DMS53 treated with DMSO at 0.1 percent for 48 hours (cell line): ENCODE measurements around the gene LRRC18.

Source experiments
- DNase-seq: peaks from one replicate; lab custom pipeline; 2025; ENCODE audit not compliant: unreplicated experiment; lab: John Stamatoyannopoulos, UW

LRRC18 gene

GRCh38 chr10:48939790-48940325, at the start of gene LRRC18:
Gene LRRC18 (minus strand): TSS chr10:48939840. CDS start chr10:48914155, 25,685 bp downstream.
- DNase-seq, result no peak

DNA sequence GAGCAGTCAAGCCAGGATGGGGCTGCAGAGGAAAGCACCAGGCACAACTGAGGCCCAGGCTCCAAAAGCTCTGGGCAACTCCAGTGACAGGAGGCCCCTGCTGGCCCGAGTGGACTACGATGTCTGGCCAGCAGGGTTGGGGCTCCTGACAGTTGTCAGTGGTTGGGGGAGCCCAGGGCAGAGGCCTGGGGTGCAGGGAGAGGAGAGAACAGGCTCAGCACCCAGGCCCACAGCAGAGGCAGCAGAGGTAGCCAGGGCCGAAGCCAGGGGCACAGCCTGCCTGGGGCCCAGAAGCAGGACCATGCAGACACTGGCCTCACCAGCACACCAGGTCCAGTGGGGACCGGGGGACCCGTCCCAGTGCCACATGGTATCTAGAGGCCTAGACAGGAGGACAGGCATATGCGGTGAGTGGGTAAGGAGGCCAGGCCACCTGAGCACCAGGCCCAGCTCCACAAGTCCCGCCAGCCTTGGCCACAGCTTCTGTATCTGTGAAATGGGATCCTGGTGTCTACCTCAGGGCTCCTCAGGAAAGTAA, 46.0 kb upstream of the LRRC18 start:
- DNase-seq, result no peak

DNA sequence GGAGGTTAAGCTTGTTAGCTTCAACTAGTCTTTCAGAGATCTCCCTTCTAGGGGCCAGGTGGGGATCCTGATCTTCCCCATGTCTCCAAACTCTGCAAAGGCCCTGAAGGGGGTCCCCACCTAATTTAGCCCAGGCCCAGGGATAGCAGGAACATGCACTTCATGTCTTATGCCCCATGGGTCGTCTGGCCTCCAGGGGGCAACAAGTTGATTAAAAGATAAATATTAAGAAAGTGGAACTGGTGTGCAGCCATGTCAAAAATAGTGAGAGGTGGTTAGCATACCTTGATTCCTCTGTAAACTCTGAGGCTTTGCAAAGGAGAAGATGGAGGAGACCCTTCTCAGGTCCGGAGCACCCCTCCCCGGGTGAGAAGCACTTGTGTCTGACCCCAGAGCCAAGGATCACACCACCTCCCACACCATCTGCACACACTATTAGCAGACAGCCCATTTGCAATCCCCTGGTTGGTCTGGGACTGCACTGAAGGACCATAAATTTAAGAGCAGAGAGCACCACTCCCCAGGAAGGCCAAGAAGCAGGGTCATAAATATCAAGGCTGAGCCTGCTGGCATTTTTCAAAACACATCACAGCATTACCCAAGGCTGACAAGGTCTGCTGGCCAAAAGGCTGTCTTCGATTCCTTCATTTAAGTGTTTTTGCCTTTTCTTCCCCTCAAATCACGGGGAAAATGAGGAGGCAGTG, 44.2 kb upstream of the LRRC18 start:
- DNase-seq, result no peak

DNA sequence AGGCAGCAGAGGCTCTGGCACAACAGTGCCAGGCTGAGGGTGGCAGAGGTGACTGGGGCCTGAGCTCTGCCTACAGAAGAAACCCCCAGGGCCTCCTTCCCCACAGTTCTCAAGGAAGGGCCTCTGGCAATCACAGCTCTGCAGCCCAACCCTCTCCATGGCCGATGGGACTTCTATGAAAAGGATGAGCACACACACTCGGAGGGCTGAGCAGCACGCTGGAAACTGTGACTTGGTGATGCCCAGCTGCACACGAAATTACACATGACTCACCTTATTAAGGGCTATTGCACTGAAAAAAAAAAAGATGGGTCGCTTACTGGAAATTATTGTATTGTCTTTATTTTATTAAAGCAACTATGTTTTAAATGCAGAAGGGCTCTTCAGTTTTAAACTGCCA, 42.9 kb upstream of the LRRC18 start:
- DNase-seq, result no peak

- peak; percentile 66 for DNase-seq
Observed at GRCh38 chr10:48981310-48981907, 41.8 kb upstream of the LRRC18 start.

DNA sequence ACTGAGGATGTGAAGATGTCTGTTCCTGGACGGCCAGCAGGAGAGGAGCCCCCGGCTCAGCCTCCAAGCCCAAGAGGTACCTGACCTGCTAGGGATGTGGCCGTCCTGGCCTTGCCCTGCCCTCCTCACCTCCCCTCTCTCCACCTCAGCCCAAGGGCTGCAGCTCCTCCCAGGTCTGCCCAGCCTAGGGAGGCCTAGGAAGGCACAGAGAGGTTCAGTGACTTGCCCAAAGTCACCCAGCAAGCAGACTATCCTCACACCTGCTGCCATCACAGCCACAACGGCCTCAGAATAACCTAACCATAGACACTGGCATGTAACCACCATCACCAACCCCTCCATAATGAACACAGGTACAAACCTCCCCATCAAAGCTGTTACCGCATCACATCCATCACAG, 38.7 kb upstream of the LRRC18 start:
- DNase-seq, result no peak

DNA sequence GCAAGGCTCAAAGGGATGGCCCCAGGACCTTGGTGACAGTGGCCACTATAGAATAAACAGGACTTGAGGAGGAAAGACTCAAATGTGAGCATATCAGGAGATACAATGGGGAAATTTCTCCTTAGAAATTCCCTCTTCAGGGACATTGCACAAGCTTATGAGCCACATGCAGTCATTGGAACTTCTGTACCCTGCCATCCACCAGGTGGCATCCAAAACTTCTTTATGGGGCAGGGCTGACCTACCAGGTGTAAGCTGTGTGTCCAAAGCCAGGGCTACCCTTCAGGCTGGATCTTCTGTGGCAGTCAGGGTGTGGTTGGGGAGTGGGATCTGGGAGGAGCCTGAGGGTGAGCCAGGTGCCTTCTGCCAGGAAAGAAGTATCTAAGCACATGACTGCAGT, 36.6 kb upstream of the LRRC18 start:
- DNase-seq, result no peak

- DNase-seq, result no peak
Observed at GRCh38 chr10:48974510-48975156, 35.0 kb upstream of the LRRC18 start.

- DNase-seq, result no peak
Observed at GRCh38 chr10:48973065-48973464, 33.4 kb upstream of the LRRC18 start.

DNA sequence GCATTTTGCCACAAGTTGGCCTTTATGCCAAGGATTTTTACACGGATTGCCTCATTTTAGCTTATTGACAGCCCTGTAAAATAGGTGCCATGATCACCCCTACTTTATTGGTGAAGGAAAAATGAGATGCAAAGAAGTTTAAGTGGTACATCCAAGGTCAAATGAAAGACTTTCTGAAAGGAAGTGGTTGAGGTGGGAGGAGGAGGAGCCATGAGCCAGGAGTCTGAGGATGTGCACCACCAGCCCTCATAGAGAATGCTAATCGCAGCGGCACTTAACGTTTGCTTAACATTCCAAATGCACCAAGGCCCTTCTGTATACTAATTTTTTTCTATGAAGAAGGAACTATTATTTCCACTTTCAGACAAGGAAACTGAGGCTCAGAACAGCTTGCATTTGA, 31.0 kb upstream of the LRRC18 start:
- DNase-seq, result no peak

DNA sequence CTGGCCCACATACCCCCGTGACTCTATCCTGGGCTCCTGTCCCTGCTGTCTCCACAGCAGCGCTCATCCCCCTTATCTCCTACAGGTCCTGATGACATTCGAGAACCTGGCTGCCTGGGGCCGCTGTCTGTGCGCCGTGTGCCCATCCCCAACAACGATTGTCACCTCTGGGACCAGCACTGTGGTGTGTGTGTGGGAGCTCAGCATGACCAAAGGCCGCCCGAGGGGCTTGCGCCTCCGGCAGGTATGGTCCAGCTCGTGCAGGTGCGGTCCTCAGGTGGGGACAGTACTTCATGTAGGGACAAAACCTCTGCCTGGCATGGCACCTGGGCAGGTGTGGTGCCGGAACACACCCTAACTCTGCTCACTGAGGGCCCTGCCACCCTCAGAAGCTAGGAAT, 30.4 kb upstream of the LRRC18 start:
- no peak for DNase-seq

DNA sequence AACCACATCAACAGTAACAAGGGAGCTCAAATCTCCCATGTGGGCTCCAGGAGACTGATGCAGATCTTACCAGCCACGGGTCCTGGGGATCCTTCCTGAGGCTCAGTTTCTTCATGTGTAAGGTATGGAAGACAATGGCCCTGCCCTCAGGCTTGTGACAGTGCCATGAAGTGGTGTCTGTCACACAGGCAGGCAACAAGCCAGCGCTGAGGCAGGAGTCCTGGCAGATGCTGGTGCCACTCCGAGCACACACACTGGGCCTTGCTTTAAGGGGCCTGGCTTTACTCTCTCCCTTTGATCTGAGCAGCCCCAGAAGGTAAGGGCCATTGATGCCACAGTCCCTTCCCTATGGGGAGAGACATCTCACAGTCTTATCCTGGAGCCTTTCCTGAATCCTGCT, 28.4 kb upstream of the LRRC18 start:
- no peak for DNase-seq

DNA sequence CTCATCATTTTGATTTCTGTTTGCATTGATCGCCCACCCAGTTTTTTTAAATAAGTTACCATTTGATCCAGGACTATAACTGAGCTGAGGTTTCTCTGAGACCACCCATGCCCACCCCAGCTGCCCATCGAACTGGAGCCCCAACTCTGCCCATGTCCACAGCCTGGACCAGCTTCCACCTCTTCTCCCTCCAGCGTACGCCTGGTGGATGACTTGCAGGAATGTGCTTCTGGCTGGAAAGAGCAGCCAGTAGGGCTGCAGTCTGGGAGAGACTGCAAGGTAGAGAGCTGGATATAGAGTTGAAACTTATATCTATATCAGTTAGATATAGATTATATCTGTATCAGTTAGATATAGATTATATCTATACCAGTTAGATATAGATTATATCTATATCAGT, 25.8 kb upstream of the LRRC18 start:
- DNase-seq, result no peak

DNA sequence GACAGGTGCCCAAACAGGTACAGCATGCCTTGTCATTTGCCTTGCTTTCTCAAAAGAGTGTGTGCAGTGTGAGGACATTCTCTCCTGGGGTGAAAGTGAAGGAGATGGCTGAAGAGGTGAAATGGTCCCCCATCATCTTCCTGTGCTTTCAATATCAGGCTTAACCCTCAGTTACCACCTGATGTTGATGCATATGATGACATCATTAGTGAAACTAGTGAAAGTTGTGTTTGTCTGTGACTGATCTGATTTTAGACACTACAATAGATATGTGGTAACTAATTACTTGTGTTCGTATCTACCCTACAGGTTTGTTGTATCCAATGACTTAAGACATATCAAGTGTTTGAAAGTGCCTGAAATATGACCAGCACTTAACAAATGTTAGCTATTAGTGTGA, 24.4 kb upstream of the LRRC18 start:
- DNase-seq, result no peak

- peak; percentile 21 for DNase-seq
Observed at GRCh38 chr10:48958598-48959190, 19.1 kb upstream of the LRRC18 start.

DNA sequence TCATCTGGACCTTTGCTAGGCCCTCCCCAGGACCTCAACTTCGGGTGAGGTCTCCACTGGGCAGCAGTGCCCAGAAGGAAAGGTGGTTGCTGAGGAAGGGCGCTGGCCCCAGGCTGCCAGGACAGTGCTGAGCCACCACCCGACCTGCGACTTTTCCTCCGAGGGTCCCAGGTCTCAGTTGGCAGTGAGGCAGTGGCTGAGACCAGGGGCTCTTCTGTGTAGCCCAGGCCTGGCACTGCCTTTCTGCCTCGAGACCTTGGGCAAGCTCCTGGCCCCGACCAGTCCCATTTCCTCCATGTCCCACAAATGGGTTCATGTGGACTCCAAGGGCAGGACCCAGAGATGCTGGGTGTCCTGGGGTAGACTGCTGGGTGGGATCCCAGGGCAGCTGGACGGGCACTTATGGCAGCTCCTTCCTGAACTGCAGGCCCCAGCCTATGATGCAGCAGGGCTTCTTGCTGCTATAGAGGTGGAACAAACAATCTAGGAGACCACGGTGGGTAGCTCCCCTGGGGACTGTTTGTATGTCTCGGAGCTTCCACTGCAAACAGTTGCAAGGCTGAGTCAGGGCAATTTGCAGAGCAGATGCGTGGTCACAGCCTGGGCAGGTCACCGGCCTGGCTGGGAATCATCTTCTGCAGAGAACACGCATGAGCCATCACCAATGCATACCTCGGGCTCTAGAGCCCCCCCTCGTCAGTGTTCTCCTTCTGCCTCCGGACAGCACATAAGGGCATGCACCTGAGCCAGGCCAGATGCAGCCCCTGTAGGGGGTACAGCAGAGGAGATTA, 17.9 kb upstream of the LRRC18 start:
- no peak for DNase-seq

DNA sequence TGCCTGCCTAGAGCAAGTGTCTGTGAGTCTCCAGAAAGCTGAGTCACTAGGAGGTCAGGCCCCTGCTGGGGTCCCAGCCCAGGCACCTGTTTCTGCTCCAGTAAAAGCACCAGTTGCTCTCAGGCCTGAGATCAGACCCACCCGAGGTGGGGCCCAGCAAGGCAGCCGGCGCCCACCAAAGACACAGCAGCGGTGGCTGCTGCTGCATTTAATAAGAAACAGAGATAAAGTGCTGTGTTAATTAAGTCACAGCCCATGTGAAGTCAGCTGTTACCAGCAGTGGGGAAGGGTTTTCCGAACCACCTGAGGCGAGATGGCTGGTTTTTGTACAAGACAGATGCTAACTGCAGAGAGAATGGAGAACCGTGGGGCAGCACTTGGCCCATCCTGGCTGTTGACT, 12.1 kb upstream of the LRRC18 start:
- no peak for DNase-seq

DNA sequence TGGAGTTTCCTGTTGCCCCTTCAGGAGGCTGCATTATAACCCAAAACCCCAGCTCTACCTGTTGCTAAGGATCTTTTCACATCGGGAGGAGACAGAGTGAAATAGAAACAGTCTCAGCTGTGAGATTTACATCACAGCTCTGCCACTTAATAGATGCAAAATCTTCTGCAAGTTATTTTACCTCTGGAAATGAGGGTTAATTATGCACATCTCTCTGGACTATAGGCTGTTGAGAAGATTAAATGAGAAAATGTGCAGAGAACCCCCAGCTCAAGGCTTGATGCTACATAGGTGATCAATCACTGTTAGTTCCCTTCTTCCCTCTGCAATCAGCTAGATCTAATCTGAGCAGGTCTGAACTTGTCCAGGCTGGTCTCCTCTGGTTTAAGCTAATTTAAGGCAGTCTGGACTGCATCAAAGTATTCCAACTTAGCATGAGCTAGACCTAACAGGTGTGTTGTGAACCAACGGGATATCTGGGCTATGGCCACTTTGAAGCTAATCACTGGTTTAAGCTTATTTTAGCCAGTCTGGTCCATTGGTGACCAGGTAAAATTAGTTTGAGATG, 8.9 kb upstream of the LRRC18 start:
- DNase-seq, result no peak

GRCh38 chr10:48947690-48948469, 8.2 kb upstream of the LRRC18 start:
- no peak for DNase-seq
